ENCODE data around the gene PTGDR2.

- no peak for TF ChIP-seq EZH2 (IDR thresholded peaks at IDR 0.05; ENCODE audit: insufficient read depth, poor library complexity, severe bottlenecking)
- no peak for TF ChIP-seq EZH2phosphoT487 (IDR thresholded peaks at IDR 0.05; ENCODE audit: insufficient read depth, low read depth)
Observed at GRCh38 chr11:60851327-60852104, 4.2 kb downstream of the PTGDR2 start.

Measured in GM23248 (cell line).